Ascending aorta (tissue), 2 donors: Measurements from ENCODE around the gene CCL21. TPM values are rescaled to one million over a fixed set of nuclear protein-coding genes. Genes with fewer than 3 reads are reported as not detected.
"Not testable (repeated sequence)": the region's sequence is repeated elsewhere in the genome, so short reads cannot be mapped to it uniquely, and the experiment has no call there.

Experiments
- DNase-seq, 2 donors: peaks; one replicate each; pipeline ENCODE4 v3.0.0-alpha.2; 2019; ENCODE audit warnings: low spot score in 2 of 2
- H3K27ac ChIP-seq, 2 donors: fragments of 200-600 bp; sonication (generic); one replicate each; pipeline ENCODE4 v1.5.1; 2016 to 2017; ENCODE audit warnings: mild to moderate bottlenecking in 1 of 2
- H3K27me3 ChIP-seq: fragments of 200-600 bp; sonication (generic); one replicate; pipeline ENCODE4 v1.5.1; 2017
- H3K36me3 ChIP-seq, 2 donors: fragments of 200-600 bp; sonication (generic); one replicate each; pipeline ENCODE4 v1.5.1; 2016
- H3K4me1 ChIP-seq, 2 donors: fragments of 200-600 bp; sonication (generic); one replicate each; pipeline ENCODE4 v1.5.1; 2016 to 2017; ENCODE audit warnings: mild to moderate bottlenecking in 1 of 2
- H3K4me3 ChIP-seq, 2 donors: fragments of 200-600 bp; sonication (generic); one replicate each; pipeline ENCODE4 v1.5.1; 2016 to 2017; ENCODE audit warnings: mild to moderate bottlenecking in 1 of 2
- H3K9me3 ChIP-seq, 2 donors: fragments of 200-600 bp; sonication (generic); one replicate each; pipeline ENCODE4 v1.5.1; 2016
- CTCF ChIP-seq, 3 experiments: fragments of 200-600 bp in 2 of 3; fragments of 450-650 bp in 1 of 3; sonication (generic) in 2 of 3; IDR thresholded peaks; one replicate each; pipeline ENCODE4 v1.5.1; 2016 to 2019; ENCODE audit warnings: antibody characterized with exemption in 3 of 3, mild to moderate bottlenecking in 1 of 3, moderate library complexity in 1 of 3
- intact Hi-C: fragments of 100-400 bp; cut with DNase I; formaldehyde crosslinking; loops from one replicate; pipeline ENCODE4 v1.15.1; 2023
- total RNA-seq: library from RNA; depleted of rRNA; stranded (reverse); fragments of >200 nt; gene quantifications from one replicate; pipeline ENCODE4 v1.1.0, GENCODE V29; 2016

The CCL21 gene
- total RNA-seq, 1 donor from 2014 or later, result 7.9 TPM

- Histone ChIP-seq H3K27me3 (no peaks in the 10 kb centered on the region), H3K4me1 (no peaks in the 10 kb centered on the region), H3K27ac (no peak overlapping the region), H3K4me3 (no peak overlapping the region), H3K36me3 (no peaks in the 10 kb centered on the region), H3K9me3 (no peaks in the 10 kb centered on the region)
- DNase-seq, result no peak
- intact Hi-C loops, result no loop called here
- no peak for TF ChIP-seq CTCF (IDR thresholded peaks at IDR 0.05)
Observed at GRCh38 chr9:34741628-34742027, 31.7 kb upstream of the CCL21 start.

- H3K27ac ChIP-seq, intact Hi-C loops, H3K27me3 ChIP-seq, H3K36me3 ChIP-seq, H3K4me1 ChIP-seq, DNase-seq, H3K4me3 ChIP-seq, H3K9me3 ChIP-seq: not testable (repeated sequence)
Observed at GRCh38 chr9:34740176-34740575, 30.2 kb upstream of the CCL21 start.

GRCh38 chr9:34737677-34738260 is 27.8 kb upstream of the CCL21 start:
- no peaks in the 10 kb centered on the region for H3K36me3 ChIP-seq
- no peak for TF ChIP-seq CTCF (IDR thresholded peaks at IDR 0.05)
- H3K27me3 ChIP-seq, result no peaks in the 10 kb centered on the region
- H3K27ac ChIP-seq, result no peak overlapping the region
- no peak for DNase-seq
- intact Hi-C loops, result no loop called here
- no peaks in the 10 kb centered on the region for H3K9me3 ChIP-seq
- H3K4me1 ChIP-seq, result no peaks in the 10 kb centered on the region
- no peak overlapping the region for H3K4me3 ChIP-seq

GRCh38 chr9:34734720-34735119 is 24.8 kb upstream of the CCL21 start:
- H3K27me3 ChIP-seq, result no peaks in the 10 kb centered on the region
- no peak for TF ChIP-seq CTCF (IDR thresholded peaks at IDR 0.05)
- H3K9me3 ChIP-seq, result no peaks in the 10 kb centered on the region
- intact Hi-C loops, result no loop called here
- H3K4me3 ChIP-seq, result no peak overlapping the region
- no peak overlapping the region for H3K27ac ChIP-seq
- DNase-seq, result no peak
- no peaks in the 10 kb centered on the region for H3K36me3 ChIP-seq
- no peaks in the 10 kb centered on the region for H3K4me1 ChIP-seq

- DNase-seq, result no peak
- intact Hi-C loops, result no loop called here
- Histone ChIP-seq H3K36me3 (no peaks in the 10 kb centered on the region), H3K9me3 (no peaks in the 10 kb centered on the region), H3K27ac (no peak overlapping the region), H3K27me3 (no peaks in the 10 kb centered on the region), H3K4me3 (no peak overlapping the region), H3K4me1 (no peaks in the 10 kb centered on the region)
- TF ChIP-seq CTCF (IDR thresholded peaks at IDR 0.05), result no peak
Observed at GRCh38 chr9:34732886-34733285, 22.9 kb upstream of the CCL21 start.

GRCh38 chr9:34732478-34732877 is 22.5 kb upstream of the CCL21 start:
- intact Hi-C loops, result no loop called here
- H3K27ac ChIP-seq, result no peak overlapping the region
- no peaks in the 10 kb centered on the region for H3K36me3 ChIP-seq
- no peak overlapping the region for H3K4me3 ChIP-seq
- H3K9me3 ChIP-seq, result no peaks in the 10 kb centered on the region
- no peak for TF ChIP-seq CTCF (IDR thresholded peaks at IDR 0.05)
- no peaks in the 10 kb centered on the region for H3K4me1 ChIP-seq
- H3K27me3 ChIP-seq, result no peaks in the 10 kb centered on the region
- no peak for DNase-seq
